ENCODE results near the gene AP1S2. TPM values are rescaled to one million over a fixed set of nuclear protein-coding genes. Genes with fewer than 3 reads are reported as not detected.

AP1S2 gene
- total RNA-seq, 3 donors from 2014 or later, result 10.9 to 45.2 (median 16.0) TPM

DNA sequence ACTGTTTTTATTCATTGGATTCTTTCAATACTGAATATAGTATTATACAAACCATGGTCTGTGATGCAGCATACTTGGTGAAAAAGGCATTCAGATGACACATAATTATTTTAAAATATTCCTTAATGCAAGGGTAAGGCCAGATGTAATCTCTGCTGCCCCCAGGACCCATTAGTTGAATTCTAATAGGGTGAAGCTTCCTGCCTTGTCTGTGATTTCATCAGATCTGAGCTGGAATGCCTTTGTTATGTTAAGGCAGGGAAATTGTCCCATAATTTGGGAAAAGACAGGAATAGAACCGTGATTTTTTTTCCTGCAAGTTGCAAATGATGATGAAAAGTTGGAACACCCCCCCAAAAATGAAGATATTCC, 38.2 kb downstream of the AP1S2 start:
- Histone ChIP-seq H3K9me3 (no peaks in the 10 kb centered on the region), H3K36me3 (ENCODE audit: low read depth) (no peaks in the 10 kb centered on the region), H3K4me1 (ENCODE audit: low read depth) (no peaks in the 10 kb centered on the region), H3K4me3 (no peak overlapping the region)
- intact Hi-C loops (cut with DNase I, micrococcal nuclease), result no loop called here
- ATAC-seq (no peak), DNase-seq (no peak)
- no peak for TF ChIP-seq CTCF (IDR thresholded peaks at IDR 0.05)

DNA sequence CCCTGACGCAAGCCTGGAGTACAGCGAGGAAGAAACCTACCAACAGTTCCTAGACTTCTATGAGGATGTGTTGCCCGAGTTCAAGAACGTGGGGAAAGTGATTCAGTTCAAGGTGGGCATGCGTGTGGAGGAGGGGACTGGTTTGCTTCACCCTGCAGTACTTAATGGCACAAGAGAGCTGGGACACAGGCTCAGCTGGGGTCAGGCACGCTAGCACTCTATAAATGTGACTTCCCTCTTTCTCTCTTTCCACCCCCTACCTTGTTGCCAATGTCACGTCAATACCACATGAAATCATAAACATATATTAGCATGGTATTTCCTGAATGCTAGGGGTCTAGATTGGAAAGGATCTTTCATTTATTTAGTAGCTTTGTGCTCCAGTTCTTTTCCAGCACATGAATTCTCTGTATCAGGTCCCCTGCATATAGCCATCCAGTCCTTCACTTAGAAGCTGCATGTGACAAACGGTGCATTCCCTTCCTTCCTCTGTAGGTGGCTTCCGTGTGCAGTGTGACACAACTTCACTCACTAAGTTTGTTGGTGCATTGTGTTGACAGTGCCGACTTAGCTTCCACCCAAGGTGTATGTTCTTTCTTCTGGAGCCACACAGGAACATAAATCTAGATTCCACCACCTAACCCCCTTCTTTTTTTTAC, 38.7 kb downstream of the AP1S2 start:
- no peak for TF ChIP-seq CTCF (IDR thresholded peaks at IDR 0.05)
- no peaks in the 10 kb centered on the region for H3K36me3 ChIP-seq (ENCODE audit: low read depth)
- H3K9me3 ChIP-seq, result no peaks in the 10 kb centered on the region
- intact Hi-C loops (cut with DNase I, micrococcal nuclease), result no loop called here
- no peaks in the 10 kb centered on the region for H3K4me1 ChIP-seq (ENCODE audit: low read depth)
- H3K4me3 ChIP-seq, result no peak overlapping the region
- DNase-seq (peak in 1 of 3 donors; percentile 14), ATAC-seq (peak; percentile 78)

DNA sequence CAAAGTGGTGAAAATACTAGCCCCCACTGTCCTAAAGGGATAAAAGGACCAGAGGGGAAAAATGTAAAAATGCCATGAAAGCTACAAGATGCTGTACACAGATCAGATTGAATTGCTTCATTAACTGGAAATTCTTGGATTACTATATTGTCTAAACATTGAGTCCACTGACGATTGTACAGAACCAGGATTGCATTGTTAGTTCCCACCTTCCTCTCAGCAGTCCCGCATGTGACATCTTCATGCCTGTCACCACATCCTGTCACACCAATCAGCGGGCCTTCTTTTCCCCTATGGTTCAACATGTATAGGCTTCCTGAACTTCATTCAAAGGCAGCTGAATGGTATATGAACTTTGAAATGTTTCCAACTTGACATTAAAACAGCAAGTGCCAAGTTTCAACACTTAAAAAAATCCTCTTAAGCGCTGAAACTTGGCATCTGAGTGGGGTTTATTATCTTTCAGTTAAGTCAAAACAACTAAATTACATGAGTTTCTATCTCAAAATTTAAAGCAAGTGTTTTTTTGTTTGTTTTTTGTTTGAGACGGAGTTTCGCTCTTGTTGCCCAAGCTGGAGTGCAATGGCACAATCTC, 39.7 kb downstream of the AP1S2 start:
- Histone ChIP-seq H3K4me3 (no peak overlapping the region), H3K9me3 (no peaks in the 10 kb centered on the region), H3K4me1 (ENCODE audit: low read depth) (no peaks in the 10 kb centered on the region), H3K36me3 (ENCODE audit: low read depth) (no peaks in the 10 kb centered on the region)
- TF ChIP-seq CTCF (IDR thresholded peaks at IDR 0.05), result no peak
- DNase-seq (no peak), ATAC-seq (no peak)
- intact Hi-C loops (cut with DNase I, micrococcal nuclease), result no loop called here

DNA sequence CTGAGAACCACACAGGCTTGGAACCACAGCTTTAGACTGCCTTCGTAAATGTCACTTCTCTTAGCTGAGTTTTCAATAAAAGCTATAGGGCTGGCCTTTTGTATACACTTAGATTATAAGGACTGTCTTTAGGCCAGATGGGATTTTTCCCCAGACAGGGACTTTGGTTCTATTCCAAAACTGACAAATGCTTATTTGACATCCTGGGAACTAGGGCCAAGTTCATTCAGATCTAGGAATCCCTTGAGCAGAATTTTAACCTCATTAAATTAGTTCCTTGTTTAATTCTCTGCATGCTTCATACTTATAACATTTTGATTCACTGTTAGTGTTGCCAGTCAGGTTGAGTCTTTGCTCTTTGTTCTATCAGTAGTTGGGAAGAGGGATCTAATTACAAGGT, 41.2 kb downstream of the AP1S2 start:
- no peak for DNase-seq
- no peaks in the 10 kb centered on the region for H3K9me3 ChIP-seq
- no peaks in the 10 kb centered on the region for H3K36me3 ChIP-seq (ENCODE audit: low read depth)
- no peak for TF ChIP-seq CTCF (IDR thresholded peaks at IDR 0.05)
- no peaks in the 10 kb centered on the region for H3K4me1 ChIP-seq (ENCODE audit: low read depth)
- no peak overlapping the region for H3K4me3 ChIP-seq
- no peak for ATAC-seq
- intact Hi-C loops (cut with DNase I, micrococcal nuclease), result no loop called here

DNA sequence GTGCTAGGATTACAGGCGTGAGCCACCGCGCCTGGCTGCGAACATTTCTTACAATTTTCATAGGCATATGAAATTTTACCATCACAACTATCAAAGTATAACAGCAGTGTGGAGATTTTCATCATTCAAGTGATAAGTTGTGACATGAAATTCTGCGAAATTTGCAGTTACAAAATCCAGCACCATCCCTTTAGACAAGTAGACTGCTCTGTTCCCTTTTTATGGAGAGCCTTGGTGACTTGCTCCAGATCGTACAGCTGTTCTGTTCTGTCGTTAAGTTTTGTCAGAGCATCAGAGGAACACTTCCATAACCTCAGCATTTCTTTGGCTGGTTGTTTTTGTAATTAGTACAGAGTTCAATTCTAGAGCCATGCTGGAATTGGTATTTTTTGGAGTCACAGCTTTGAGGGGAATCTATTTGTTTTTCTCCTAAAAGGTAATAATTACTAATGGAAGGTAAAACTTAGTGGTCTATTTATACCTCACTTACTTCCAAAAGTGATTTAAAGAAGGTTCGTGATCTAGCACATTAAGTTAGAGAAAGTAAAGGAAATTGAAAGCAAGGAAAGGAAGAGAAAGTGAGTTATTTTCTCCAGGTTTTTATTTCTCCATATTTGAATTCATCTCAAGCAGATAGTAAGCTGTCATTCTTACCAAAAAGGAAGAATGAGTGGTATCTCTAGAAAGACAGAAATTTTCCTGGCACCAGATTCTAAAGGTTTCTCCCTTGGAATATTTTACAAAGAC, 42.2 kb downstream of the AP1S2 start:
- no peak for ATAC-seq
- Histone ChIP-seq H3K36me3 (ENCODE audit: low read depth) (no peaks in the 10 kb centered on the region), H3K9me3 (no peaks in the 10 kb centered on the region), H3K4me1 (ENCODE audit: low read depth) (no peaks in the 10 kb centered on the region), H3K4me3 (no peak overlapping the region)
- intact Hi-C loops (cut with DNase I, micrococcal nuclease), result no loop called here
- no peak for DNase-seq
- no peak for TF ChIP-seq CTCF (IDR thresholded peaks at IDR 0.05)

All from mucosa of descending colon (tissue), 3 donors.